Measurements from ENCODE around the gene FBXL17.

FBXL17 gene

GRCh38 chr5:108148715-108149139 lies 233.2 kb downstream of the FBXL17 start:
- Histone ChIP-seq H3K27me3 (ENCODE audit: control insufficient read depth in 1 of 2, insufficient read depth in 2 of 2, low read length in 2 of 2) (no peaks in the 10 kb centered on the region), H3K27ac (ENCODE audit: low read depth, low read length) (no peak overlapping the region), H3K36me3 (ENCODE audit: control insufficient read depth in 1 of 2, insufficient read depth in 2 of 2, low read length in 2 of 2) (no peaks in the 10 kb centered on the region), H3K9ac (ENCODE audit: low read depth in 1 of 2, low read length in 2 of 2) (no peak overlapping the region), H3K9me3 (ENCODE audit: control insufficient read depth in 1 of 2, low read length in 2 of 2) (no peaks in the 10 kb centered on the region), H3K4me1 (ENCODE audit: control insufficient read depth in 1 of 2, insufficient read depth in 2 of 2, low read length in 2 of 2) (no peaks in the 10 kb centered on the region), H3K4me3 (ENCODE audit: low read depth in 1 of 2, low read length in 2 of 2) (no peak overlapping the region)

- H3K9me3 ChIP-seq (ENCODE audit: control insufficient read depth in 1 of 2, low read length in 2 of 2) = no peaks in the 10 kb centered on the region
- no peaks in the 10 kb centered on the region for H3K4me1 ChIP-seq (ENCODE audit: control insufficient read depth in 1 of 2, insufficient read depth in 2 of 2, low read length in 2 of 2)
- H3K36me3 ChIP-seq (ENCODE audit: control insufficient read depth in 1 of 2, insufficient read depth in 2 of 2, low read length in 2 of 2) = no peaks in the 10 kb centered on the region
- no peak overlapping the region for H3K9ac ChIP-seq (ENCODE audit: low read depth in 1 of 2, low read length in 2 of 2)
- H3K27me3 ChIP-seq (ENCODE audit: control insufficient read depth in 1 of 2, insufficient read depth in 2 of 2, low read length in 2 of 2) = no peaks in the 10 kb centered on the region
- H3K27ac ChIP-seq (ENCODE audit: low read depth, low read length) = no peak overlapping the region
- no peak overlapping the region for H3K4me3 ChIP-seq (ENCODE audit: low read depth in 1 of 2, low read length in 2 of 2)
Observed at GRCh38 chr5:108146222-108146621, 235.7 kb downstream of the FBXL17 start.

- Histone ChIP-seq H3K36me3 (ENCODE audit: control insufficient read depth in 1 of 2, insufficient read depth in 2 of 2, low read length in 2 of 2) (no peaks in the 10 kb centered on the region), H3K4me1 (ENCODE audit: control insufficient read depth in 1 of 2, insufficient read depth in 2 of 2, low read length in 2 of 2) (no peaks in the 10 kb centered on the region), H3K9ac (ENCODE audit: low read depth in 1 of 2, low read length in 2 of 2) (no peak overlapping the region), H3K4me3 (ENCODE audit: low read depth in 1 of 2, low read length in 2 of 2) (no peak overlapping the region), H3K27ac (ENCODE audit: low read depth, low read length) (no peak overlapping the region), H3K27me3 (ENCODE audit: control insufficient read depth in 1 of 2, insufficient read depth in 2 of 2, low read length in 2 of 2) (no peaks in the 10 kb centered on the region), H3K9me3 (ENCODE audit: control insufficient read depth in 1 of 2, low read length in 2 of 2) (no peaks in the 10 kb centered on the region)
Observed at GRCh38 chr5:108145351-108145750, 236.5 kb downstream of the FBXL17 start.

GRCh38 chr5:108144332-108144731 lies 237.6 kb downstream of the FBXL17 start:
- H3K4me1 ChIP-seq (ENCODE audit: control insufficient read depth in 1 of 2, insufficient read depth in 2 of 2, low read length in 2 of 2) = no peaks in the 10 kb centered on the region
- no peaks in the 10 kb centered on the region for H3K9me3 ChIP-seq (ENCODE audit: control insufficient read depth in 1 of 2, low read length in 2 of 2)
- H3K27ac ChIP-seq (ENCODE audit: low read depth, low read length) = no peak overlapping the region
- H3K36me3 ChIP-seq (ENCODE audit: control insufficient read depth in 1 of 2, insufficient read depth in 2 of 2, low read length in 2 of 2) = no peaks in the 10 kb centered on the region
- no peaks in the 10 kb centered on the region for H3K27me3 ChIP-seq (ENCODE audit: control insufficient read depth in 1 of 2, insufficient read depth in 2 of 2, low read length in 2 of 2)
- no peak overlapping the region for H3K9ac ChIP-seq (ENCODE audit: low read depth in 1 of 2, low read length in 2 of 2)
- no peak overlapping the region for H3K4me3 ChIP-seq (ENCODE audit: low read depth in 1 of 2, low read length in 2 of 2)

GRCh38 chr5:108143581-108143980 lies 238.3 kb downstream of the FBXL17 start:
- Histone ChIP-seq H3K4me1 (ENCODE audit: control insufficient read depth in 1 of 2, insufficient read depth in 2 of 2, low read length in 2 of 2) (no peaks in the 10 kb centered on the region), H3K36me3 (ENCODE audit: control insufficient read depth in 1 of 2, insufficient read depth in 2 of 2, low read length in 2 of 2) (no peaks in the 10 kb centered on the region), H3K27ac (ENCODE audit: low read depth, low read length) (no peak overlapping the region), H3K9me3 (ENCODE audit: control insufficient read depth in 1 of 2, low read length in 2 of 2) (no peaks in the 10 kb centered on the region), H3K27me3 (ENCODE audit: control insufficient read depth in 1 of 2, insufficient read depth in 2 of 2, low read length in 2 of 2) (no peaks in the 10 kb centered on the region), H3K4me3 (ENCODE audit: low read depth in 1 of 2, low read length in 2 of 2) (no peak overlapping the region), H3K9ac (ENCODE audit: low read depth in 1 of 2, low read length in 2 of 2) (no peak overlapping the region)

GRCh38 chr5:108141676-108142075 lies 240.2 kb downstream of the FBXL17 start:
- no peaks in the 10 kb centered on the region for H3K36me3 ChIP-seq (ENCODE audit: control insufficient read depth in 1 of 2, insufficient read depth in 2 of 2, low read length in 2 of 2)
- H3K27me3 ChIP-seq (ENCODE audit: control insufficient read depth in 1 of 2, insufficient read depth in 2 of 2, low read length in 2 of 2) = no peaks in the 10 kb centered on the region
- H3K4me3 ChIP-seq (ENCODE audit: low read depth in 1 of 2, low read length in 2 of 2) = no peak overlapping the region
- H3K27ac ChIP-seq (ENCODE audit: low read depth, low read length) = no peak overlapping the region
- no peak overlapping the region for H3K9ac ChIP-seq (ENCODE audit: low read depth in 1 of 2, low read length in 2 of 2)
- H3K9me3 ChIP-seq (ENCODE audit: control insufficient read depth in 1 of 2, low read length in 2 of 2) = no peaks in the 10 kb centered on the region
- H3K4me1 ChIP-seq (ENCODE audit: control insufficient read depth in 1 of 2, insufficient read depth in 2 of 2, low read length in 2 of 2) = no peaks in the 10 kb centered on the region

GRCh38 chr5:108136493-108136892 lies 245.4 kb downstream of the FBXL17 start:
- Histone ChIP-seq H3K27ac (ENCODE audit: low read depth, low read length) (no peak overlapping the region), H3K36me3 (ENCODE audit: control insufficient read depth in 1 of 2, insufficient read depth in 2 of 2, low read length in 2 of 2) (no peaks in the 10 kb centered on the region), H3K27me3 (ENCODE audit: control insufficient read depth in 1 of 2, insufficient read depth in 2 of 2, low read length in 2 of 2) (no peaks in the 10 kb centered on the region)

GRCh38 chr5:108129129-108129528 lies 252.8 kb downstream of the FBXL17 start:
- Histone ChIP-seq H3K4me1 (ENCODE audit: control insufficient read depth in 1 of 2, insufficient read depth in 2 of 2, low read length in 2 of 2) (no peaks in the 10 kb centered on the region), H3K36me3 (ENCODE audit: control insufficient read depth in 1 of 2, insufficient read depth in 2 of 2, low read length in 2 of 2) (no peaks in the 10 kb centered on the region), H3K27ac (ENCODE audit: low read depth, low read length) (no peak overlapping the region), H3K9ac (ENCODE audit: low read depth in 1 of 2, low read length in 2 of 2) (no peak overlapping the region), H3K4me3 (ENCODE audit: low read depth in 1 of 2, low read length in 2 of 2) (no peak overlapping the region), H3K9me3 (ENCODE audit: control insufficient read depth in 1 of 2, low read length in 2 of 2) (no peaks in the 10 kb centered on the region), H3K27me3 (ENCODE audit: control insufficient read depth in 1 of 2, insufficient read depth in 2 of 2, low read length in 2 of 2) (no peaks in the 10 kb centered on the region)

More at GRCh38 chr5:108136493-108136892, 245.4 kb downstream of the FBXL17 start:
- Histone ChIP-seq H3K4me1 (ENCODE audit: control insufficient read depth in 1 of 2, insufficient read depth in 2 of 2, low read length in 2 of 2) (no peaks in the 10 kb centered on the region), H3K9me3 (ENCODE audit: control insufficient read depth in 1 of 2, low read length in 2 of 2) (no peaks in the 10 kb centered on the region), H3K9ac (ENCODE audit: low read depth in 1 of 2, low read length in 2 of 2) (no peak overlapping the region), H3K4me3 (ENCODE audit: low read depth in 1 of 2, low read length in 2 of 2) (no peak overlapping the region)

- Histone ChIP-seq H3K36me3 (ENCODE audit: control insufficient read depth in 1 of 2, insufficient read depth in 2 of 2, low read length in 2 of 2) (no peaks in the 10 kb centered on the region), H3K27ac (ENCODE audit: low read depth, low read length) (no peak overlapping the region), H3K9me3 (ENCODE audit: control insufficient read depth in 1 of 2, low read length in 2 of 2) (no peaks in the 10 kb centered on the region), H3K4me3 (ENCODE audit: low read depth in 1 of 2, low read length in 2 of 2) (no peak overlapping the region), H3K9ac (ENCODE audit: low read depth in 1 of 2, low read length in 2 of 2) (no peak overlapping the region), H3K27me3 (ENCODE audit: control insufficient read depth in 1 of 2, insufficient read depth in 2 of 2, low read length in 2 of 2) (no peaks in the 10 kb centered on the region), H3K4me1 (ENCODE audit: control insufficient read depth in 1 of 2, insufficient read depth in 2 of 2, low read length in 2 of 2) (no peaks in the 10 kb centered on the region)
Observed at GRCh38 chr5:108125771-108126511, 256.0 kb downstream of the FBXL17 start.

- Histone ChIP-seq H3K4me3 (ENCODE audit: low read depth in 1 of 2, low read length in 2 of 2) (no peak overlapping the region), H3K9ac (ENCODE audit: low read depth in 1 of 2, low read length in 2 of 2) (no peak overlapping the region), H3K9me3 (ENCODE audit: control insufficient read depth in 1 of 2, low read length in 2 of 2) (no peaks in the 10 kb centered on the region), H3K27ac (ENCODE audit: low read depth, low read length) (no peak overlapping the region), H3K36me3 (ENCODE audit: control insufficient read depth in 1 of 2, insufficient read depth in 2 of 2, low read length in 2 of 2) (no peaks in the 10 kb centered on the region), H3K4me1 (ENCODE audit: control insufficient read depth in 1 of 2, insufficient read depth in 2 of 2, low read length in 2 of 2) (no peaks in the 10 kb centered on the region), H3K27me3 (ENCODE audit: control insufficient read depth in 1 of 2, insufficient read depth in 2 of 2, low read length in 2 of 2) (no peaks in the 10 kb centered on the region)
Observed at GRCh38 chr5:108124596-108124995, 257.3 kb downstream of the FBXL17 start.

All from duodenal mucosa (tissue), 2 donors.